GM12874 (cell line): ENCODE results near the gene PALLD.

ENCODE experiments used
- TF ChIP-seq, protein P1 (sequence below): IDR thresholded peaks from 2 replicates; pipeline ENCODE4 v1.5.1; 2011; ENCODE audit warnings: low read depth, mild to moderate bottlenecking, control low read depth, low read length, moderate library complexity; ENCODE audit not compliant: insufficient read depth

PALLD gene

DNA sequence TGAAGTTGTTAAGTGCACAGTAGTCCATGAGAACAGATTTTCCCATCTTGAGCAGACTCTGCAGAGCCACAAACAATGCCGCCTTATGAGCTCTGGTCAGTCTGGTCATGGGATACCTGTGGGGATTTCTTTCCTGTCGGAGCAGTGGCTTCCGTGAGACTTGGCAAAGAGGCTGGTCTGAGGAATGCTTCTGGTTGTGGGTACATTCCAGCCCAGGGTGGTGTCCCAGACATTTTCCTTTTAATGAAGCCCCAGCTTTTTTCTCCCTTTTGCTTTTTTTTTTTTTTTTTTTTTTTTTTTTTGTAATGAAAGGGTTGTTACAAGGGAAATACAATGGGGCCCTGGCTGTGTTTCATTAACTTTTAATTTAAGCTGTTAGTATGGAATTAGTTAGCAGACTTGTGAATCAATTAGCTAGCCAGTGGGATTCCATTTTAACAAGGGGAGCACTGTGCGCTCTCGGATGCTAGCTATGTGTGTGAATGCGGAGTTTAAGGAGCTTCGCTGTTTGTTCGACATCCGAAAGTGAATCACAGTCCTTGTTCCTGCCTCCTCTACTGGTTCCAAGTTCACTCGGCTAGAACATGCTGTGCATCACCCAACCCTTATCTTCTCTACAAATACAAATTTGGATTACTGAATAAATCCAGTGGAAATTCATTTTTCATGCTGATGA lies 288.1 kb downstream of the PALLD start:
- TF ChIP-seq, protein P1, sequence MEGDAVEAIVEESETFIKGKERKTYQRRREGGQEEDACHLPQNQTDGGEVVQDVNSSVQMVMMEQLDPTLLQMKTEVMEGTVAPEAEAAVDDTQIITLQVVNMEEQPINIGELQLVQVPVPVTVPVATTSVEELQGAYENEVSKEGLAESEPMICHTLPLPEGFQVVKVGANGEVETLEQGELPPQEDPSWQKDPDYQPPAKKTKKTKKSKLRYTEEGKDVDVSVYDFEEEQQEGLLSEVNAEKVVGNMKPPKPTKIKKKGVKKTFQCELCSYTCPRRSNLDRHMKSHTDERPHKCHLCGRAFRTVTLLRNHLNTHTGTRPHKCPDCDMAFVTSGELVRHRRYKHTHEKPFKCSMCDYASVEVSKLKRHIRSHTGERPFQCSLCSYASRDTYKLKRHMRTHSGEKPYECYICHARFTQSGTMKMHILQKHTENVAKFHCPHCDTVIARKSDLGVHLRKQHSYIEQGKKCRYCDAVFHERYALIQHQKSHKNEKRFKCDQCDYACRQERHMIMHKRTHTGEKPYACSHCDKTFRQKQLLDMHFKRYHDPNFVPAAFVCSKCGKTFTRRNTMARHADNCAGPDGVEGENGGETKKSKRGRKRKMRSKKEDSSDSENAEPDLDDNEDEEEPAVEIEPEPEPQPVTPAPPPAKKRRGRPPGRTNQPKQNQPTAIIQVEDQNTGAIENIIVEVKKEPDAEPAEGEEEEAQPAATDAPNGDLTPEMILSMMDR: no peak

DNA sequence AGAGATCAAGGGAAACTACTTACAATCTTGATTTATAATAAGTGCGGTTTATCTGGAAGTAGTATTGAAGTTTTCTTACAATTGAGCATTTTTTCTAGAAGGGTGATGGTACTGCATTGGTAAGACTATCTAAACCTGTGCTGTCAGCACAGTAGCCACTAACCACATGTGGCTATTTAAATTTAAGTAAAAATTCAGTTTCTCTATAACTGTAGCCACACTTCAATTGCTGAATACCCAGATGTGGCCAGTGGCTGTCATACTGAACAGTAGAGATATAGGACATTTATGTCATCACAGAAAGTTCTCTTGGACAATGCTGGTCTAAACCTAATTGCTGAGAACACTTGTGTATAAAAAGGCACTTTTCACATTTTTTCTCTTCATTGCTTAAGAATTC lies 290.5 kb downstream of the PALLD start:
- TF ChIP-seq, protein P1: no peak

DNA sequence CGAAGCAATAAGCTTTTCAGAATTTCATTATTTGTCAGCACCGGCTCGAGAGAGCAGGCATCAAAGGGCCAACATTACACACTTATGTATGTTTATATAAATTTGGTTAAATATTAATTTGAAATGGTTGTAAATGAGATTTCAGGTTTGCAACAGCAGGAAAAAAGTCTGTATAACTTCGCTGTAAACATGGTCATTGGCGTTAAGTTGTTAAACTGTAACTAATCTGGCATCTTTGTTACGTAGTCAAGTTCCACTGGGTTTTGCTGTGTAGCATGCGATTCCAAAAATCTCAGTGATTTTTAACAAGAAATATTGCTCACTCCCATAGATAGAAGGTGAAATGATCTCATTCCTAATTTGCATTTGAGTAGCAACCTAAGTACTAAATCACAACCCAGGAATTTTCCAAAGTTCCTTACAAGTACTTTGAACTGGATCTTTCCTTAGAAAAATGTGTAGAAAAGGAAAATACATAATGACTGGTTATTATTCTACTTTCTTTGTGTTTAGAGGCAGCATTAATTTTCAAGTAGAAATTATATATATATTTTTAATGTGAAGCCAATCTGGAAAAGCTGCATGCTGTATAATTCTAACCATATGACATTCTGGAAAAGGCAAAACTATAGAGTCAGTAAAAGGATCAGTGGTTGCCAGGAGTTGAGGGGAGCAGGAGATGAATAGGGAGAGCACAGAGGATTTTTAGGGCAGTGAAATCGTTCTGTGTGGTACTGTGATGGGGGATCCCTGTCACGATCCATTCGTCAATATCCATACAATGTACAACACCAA lies 291.1 kb downstream of the PALLD start:
- TF ChIP-seq, protein P1: no peak

DNA sequence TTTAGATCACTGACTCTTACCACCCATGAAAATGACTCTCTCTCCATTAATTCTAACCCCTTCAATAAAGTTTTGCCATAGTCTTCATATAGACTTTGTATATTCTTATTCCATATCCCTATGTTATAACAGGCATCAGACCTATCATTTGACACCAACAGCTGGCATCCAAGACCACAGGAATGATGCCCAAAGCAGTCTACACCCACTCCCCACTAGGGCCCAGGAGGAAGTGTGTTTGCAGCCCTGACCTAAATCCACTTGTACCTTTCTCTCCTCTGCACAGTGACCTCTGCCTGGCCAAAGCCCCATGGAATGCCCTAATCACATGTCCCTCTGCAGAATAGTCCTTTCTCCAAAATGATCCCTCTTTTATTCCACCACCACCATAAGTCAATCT lies 294.0 kb downstream of the PALLD start:
- TF ChIP-seq, protein P1: no peak

DNA sequence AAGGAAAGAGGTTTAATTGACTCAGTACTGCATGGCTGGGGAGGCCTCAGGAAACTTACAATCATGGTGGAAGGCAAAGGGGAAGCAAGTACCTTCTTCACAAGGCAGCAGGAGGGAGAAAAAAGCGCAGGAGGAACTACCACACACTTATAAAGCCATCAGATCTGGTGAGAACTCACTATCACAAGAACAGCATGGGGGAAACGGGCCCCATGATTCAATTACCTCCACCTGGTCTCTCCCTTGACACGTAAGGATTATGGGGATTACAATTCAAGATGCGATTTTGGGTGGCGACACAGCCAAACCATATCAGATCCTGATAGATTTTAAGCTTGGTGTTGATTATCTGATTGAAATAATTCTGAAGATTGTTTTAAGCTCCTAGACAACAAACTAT lies 294.5 kb downstream of the PALLD start:
- TF ChIP-seq, protein P1: no peak

DNA sequence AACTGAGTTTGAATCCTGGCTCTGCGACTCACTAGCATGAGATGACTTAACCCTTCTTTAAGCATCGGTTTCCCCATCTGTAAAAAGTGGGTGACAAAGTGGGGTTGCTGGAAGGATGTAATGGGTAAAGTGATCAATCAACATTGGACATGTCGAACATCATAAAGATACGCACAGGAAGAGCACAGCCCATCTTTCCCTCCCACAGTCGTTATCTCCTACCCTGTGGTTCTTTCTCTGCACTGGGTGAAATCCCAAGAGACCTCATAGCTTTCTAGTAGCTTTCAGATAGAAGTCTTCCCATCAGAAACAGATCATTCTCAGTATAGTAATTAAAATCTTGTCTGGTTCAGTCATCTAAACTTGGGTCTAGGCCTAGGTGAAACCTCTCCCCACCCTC lies 296.7 kb downstream of the PALLD start:
- TF ChIP-seq, protein P1: no peak

DNA sequence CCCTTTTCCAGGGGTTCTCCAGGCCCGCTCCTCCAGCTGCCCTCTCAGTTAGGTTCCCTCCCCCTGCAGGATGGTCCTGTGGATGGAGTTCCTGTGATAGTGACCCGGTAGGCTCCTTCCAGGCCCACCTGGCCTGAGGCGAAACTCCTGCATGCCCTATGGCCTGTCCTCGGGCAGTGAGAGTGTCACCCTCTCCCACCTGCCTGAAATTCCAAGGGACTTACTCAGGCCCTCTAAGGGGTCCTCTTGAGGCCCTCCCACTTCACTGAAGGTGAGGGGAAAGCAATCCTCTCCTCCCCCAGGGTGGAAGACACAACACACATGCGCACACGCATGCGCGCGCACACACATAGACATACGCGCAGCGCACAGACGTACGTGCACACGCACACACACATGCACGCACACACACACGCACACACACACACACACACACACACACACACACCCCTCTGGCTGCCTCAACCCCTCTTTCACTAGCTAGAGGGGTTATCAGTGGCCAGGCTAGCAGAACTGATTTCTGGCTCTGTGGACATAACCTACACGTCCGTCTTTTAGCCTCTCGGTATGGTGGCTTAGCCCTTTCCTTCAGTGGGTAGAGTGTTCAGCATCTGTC lies 297.3 kb downstream of the PALLD start:
- TF ChIP-seq, protein P1: no peak
